ENCODE data around the gene ELN. TPM values are rescaled to one million over a fixed set of nuclear protein-coding genes. Genes with fewer than 3 reads are reported as not detected.

Gene ELN
- polyA plus RNA-seq, 1 donor (not counting 4 experiments of a cell fraction or from before 2014, with no cell fraction given): not detected

DNA sequence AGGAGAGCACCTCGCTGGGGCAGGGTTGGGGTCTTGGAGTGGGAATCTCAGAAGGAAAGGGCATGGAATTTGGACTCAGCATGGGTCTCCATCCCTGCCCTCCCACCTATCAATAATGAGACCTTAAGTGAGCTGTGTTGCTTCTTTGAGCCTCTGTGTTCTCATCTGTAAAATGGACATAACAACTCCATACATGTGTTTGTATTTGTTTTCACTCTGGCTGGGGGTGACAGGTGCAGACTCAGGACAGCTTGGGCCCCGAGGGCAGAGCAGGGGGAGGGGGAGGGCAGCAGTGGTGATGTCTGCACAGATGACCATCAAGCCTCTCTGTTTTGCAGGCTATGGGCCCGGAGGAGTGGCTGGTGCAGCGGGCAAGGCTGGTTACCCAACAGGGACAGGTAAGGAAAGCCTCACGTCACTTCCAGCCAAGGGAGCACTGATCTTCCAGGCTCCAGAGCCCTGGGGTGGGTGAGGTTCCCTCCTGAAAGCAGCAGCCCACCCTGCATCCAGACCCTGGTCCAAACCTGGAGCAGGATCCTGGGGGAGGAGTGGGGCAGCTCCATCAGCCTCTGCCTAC, 19.9 kb downstream of the ELN start:
- H3K79me2 ChIP-seq (ENCODE audit: control insufficient read depth, insufficient read depth, low read length): no peaks in the 10 kb centered on the region
- H3K9ac ChIP-seq (ENCODE audit: control insufficient read depth, extremely low read depth, insufficient read depth, low read length): no peak overlapping the region
- H2AFZ ChIP-seq (ENCODE audit: control insufficient read depth, low read length): no peak overlapping the region
- H3K9me3 ChIP-seq (ENCODE audit: control insufficient read depth, low read depth, low read length): no peaks in the 10 kb centered on the region
- DNase-seq (ENCODE audit: low read depth, low spot score) (no peak), FAIRE-seq (no peak)
- H3K9me1 ChIP-seq (ENCODE audit: control insufficient read depth, extremely low read depth, insufficient read depth, low read length): no peaks in the 10 kb centered on the region
- H4K20me1 ChIP-seq (ENCODE audit: control insufficient read depth, extremely low read depth, insufficient read depth, low read length): no peaks in the 10 kb centered on the region
- H3K27ac ChIP-seq (ENCODE audit: control insufficient read depth, insufficient read depth, low read length): no peak overlapping the region
- TF ChIP-seq, protein P1, sequence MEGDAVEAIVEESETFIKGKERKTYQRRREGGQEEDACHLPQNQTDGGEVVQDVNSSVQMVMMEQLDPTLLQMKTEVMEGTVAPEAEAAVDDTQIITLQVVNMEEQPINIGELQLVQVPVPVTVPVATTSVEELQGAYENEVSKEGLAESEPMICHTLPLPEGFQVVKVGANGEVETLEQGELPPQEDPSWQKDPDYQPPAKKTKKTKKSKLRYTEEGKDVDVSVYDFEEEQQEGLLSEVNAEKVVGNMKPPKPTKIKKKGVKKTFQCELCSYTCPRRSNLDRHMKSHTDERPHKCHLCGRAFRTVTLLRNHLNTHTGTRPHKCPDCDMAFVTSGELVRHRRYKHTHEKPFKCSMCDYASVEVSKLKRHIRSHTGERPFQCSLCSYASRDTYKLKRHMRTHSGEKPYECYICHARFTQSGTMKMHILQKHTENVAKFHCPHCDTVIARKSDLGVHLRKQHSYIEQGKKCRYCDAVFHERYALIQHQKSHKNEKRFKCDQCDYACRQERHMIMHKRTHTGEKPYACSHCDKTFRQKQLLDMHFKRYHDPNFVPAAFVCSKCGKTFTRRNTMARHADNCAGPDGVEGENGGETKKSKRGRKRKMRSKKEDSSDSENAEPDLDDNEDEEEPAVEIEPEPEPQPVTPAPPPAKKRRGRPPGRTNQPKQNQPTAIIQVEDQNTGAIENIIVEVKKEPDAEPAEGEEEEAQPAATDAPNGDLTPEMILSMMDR (optimal IDR thresholded peaks at IDR 0.05 in 1 of 3, IDR thresholded peaks at IDR 0.05 in 1 of 3, conservative IDR thresholded peaks at IDR 0.05 in 1 of 3; ENCODE audit: extremely low read depth in 1 of 3, insufficient read depth in 2 of 3, low read length in 3 of 3): no peak
- no peak for TF ChIP-seq EZH2 (IDR thresholded peaks at IDR 0.05; ENCODE audit: low read length)
- peaks cover 38% of the 10 kb centered on the region for H3K27me3 ChIP-seq (ENCODE audit: control insufficient read depth, extremely low read depth, insufficient read depth, low read length)
- H3K4me3 ChIP-seq (ENCODE audit: control insufficient read depth in 2 of 3, extremely low read depth in 1 of 3, insufficient read depth in 2 of 3, low read depth in 1 of 3, low read length in 3 of 3): no peak overlapping the region
- no peaks in the 10 kb centered on the region for H3K4me1 ChIP-seq (ENCODE audit: control insufficient read depth, extremely low read depth, insufficient read depth, low read length)
- no peak overlapping the region for H3K4me2 ChIP-seq (ENCODE audit: control insufficient read depth, extremely low read depth, insufficient read depth, low read depth, low read length)
- dilution Hi-C loops (cut with MboI; ENCODE audit: extremely low pct_ligation_motif_present, low sequenced_read_pairs): no loop called here
- H3K36me3 ChIP-seq (ENCODE audit: control insufficient read depth in 2 of 2, extremely low read depth in 1 of 2, insufficient read depth in 2 of 2, low read length in 2 of 2): no peaks in the 10 kb centered on the region

DNA sequence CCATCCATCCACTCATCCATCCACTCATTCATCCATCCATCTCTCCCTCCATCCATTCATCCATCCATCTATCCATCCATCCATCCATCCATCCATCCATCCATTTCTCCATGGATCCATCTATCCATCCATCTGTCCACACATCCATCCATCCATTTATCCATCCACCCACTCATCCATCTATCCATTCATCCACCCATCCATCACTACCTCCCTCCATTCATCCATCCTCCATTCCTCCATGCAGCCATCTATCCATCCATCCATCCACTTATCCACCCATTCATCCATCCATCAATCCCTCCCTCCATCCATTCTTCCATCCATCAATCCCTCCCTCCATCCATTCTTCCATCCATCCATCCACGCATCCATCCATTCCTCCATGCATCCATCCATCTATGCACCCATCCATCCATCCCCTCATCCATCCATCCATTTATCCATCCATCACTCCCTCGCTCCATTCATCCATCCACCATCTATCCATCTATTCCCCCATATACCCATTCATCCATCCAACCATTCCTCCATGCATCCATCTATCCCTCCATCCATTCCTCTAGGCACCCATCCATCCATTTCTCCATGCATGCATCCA, 21.1 kb downstream of the ELN start:
- H3K9me3 ChIP-seq (ENCODE audit: control insufficient read depth, low read depth, low read length): no peaks in the 10 kb centered on the region
- no peaks in the 10 kb centered on the region for H3K79me2 ChIP-seq (ENCODE audit: control insufficient read depth, insufficient read depth, low read length)
- no peak overlapping the region for H3K9ac ChIP-seq (ENCODE audit: control insufficient read depth, extremely low read depth, insufficient read depth, low read length)
- no peak overlapping the region for H3K4me3 ChIP-seq (ENCODE audit: control insufficient read depth in 2 of 3, extremely low read depth in 1 of 3, insufficient read depth in 2 of 3, low read depth in 1 of 3, low read length in 3 of 3)
- H3K36me3 ChIP-seq (ENCODE audit: control insufficient read depth in 2 of 2, extremely low read depth in 1 of 2, insufficient read depth in 2 of 2, low read length in 2 of 2): no peaks in the 10 kb centered on the region
- no peak for DNase-seq (ENCODE audit: low read depth, low spot score)
- dilution Hi-C loops (cut with MboI; ENCODE audit: extremely low pct_ligation_motif_present, low sequenced_read_pairs): no loop called here
- no peaks in the 10 kb centered on the region for H4K20me1 ChIP-seq (ENCODE audit: control insufficient read depth, extremely low read depth, insufficient read depth, low read length)
- H3K9me1 ChIP-seq (ENCODE audit: control insufficient read depth, extremely low read depth, insufficient read depth, low read length): no peaks in the 10 kb centered on the region
- no peak for FAIRE-seq
- no peak overlapping the region for H2AFZ ChIP-seq (ENCODE audit: control insufficient read depth, low read length)
- H3K4me1 ChIP-seq (ENCODE audit: control insufficient read depth, extremely low read depth, insufficient read depth, low read length): no peaks in the 10 kb centered on the region
- H3K27me3 ChIP-seq (ENCODE audit: control insufficient read depth, extremely low read depth, insufficient read depth, low read length): peaks cover 30% of the 10 kb centered on the region
- no peak for TF ChIP-seq EZH2 (IDR thresholded peaks at IDR 0.05; ENCODE audit: low read length)
- TF ChIP-seq, protein P1 (optimal IDR thresholded peaks at IDR 0.05 in 1 of 3, IDR thresholded peaks at IDR 0.05 in 1 of 3, conservative IDR thresholded peaks at IDR 0.05 in 1 of 3; ENCODE audit: extremely low read depth in 1 of 3, insufficient read depth in 2 of 3, low read length in 3 of 3): no peak
- no peak overlapping the region for H3K27ac ChIP-seq (ENCODE audit: control insufficient read depth, insufficient read depth, low read length)
- no peak overlapping the region for H3K4me2 ChIP-seq (ENCODE audit: control insufficient read depth, extremely low read depth, insufficient read depth, low read depth, low read length)
